Neuronal stem cell (in vitro differentiated cells): ENCODE results near the gene GAS7.

ENCODE experiments used
- DNase-seq: peaks from one replicate; pipeline ENCODE4 v3.0.0-alpha.2; 2013; ENCODE audit warnings: low spot score
- H2AFZ ChIP-seq: one replicate; pipeline ENCODE4 v1.6.1; 2013; ENCODE audit warnings: mild to moderate bottlenecking, low read length, inconsistent platforms
- H2AK5ac ChIP-seq: 2 replicates; pipeline ENCODE4 v1.6.1; 2013; ENCODE audit warnings: low read depth, mild to moderate bottlenecking, inconsistent platforms, low read length, moderate library complexity, mixed read lengths
- H2BK120ac ChIP-seq: 2 replicates; pipeline ENCODE4 v1.6.1; 2013; ENCODE audit warnings: low read depth, mild to moderate bottlenecking, inconsistent platforms, low read length, moderate library complexity, mixed read lengths
- H2BK12ac ChIP-seq: one replicate; pipeline ENCODE4 v1.6.1; 2013; ENCODE audit warnings: low read length, inconsistent platforms
- H2BK15ac ChIP-seq: 2 replicates; pipeline ENCODE4 v1.6.1; 2013; ENCODE audit warnings: mild to moderate bottlenecking, low read length, inconsistent platforms, mixed read lengths
- H2BK5ac ChIP-seq: one replicate; pipeline ENCODE4 v1.6.1; 2013; ENCODE audit warnings: inconsistent platforms, mild to moderate bottlenecking, low read length, moderate library complexity
- H3K14ac ChIP-seq: one replicate; pipeline ENCODE4 v1.6.1; 2013; ENCODE audit warnings: low read length, inconsistent platforms
- H3K18ac ChIP-seq: 2 replicates; pipeline ENCODE4 v1.6.1; 2013; ENCODE audit warnings: low read length, inconsistent platforms
- H3K23ac ChIP-seq: 2 replicates; pipeline ENCODE4 v1.6.1; 2013; ENCODE audit warnings: low read depth, mild to moderate bottlenecking, mixed read lengths, low read length, inconsistent platforms; ENCODE audit not compliant: poor library complexity
- H3K27ac ChIP-seq: replicated peaks from 3 replicates; pipeline ENCODE4 v1.5.1; 2013; ENCODE audit warnings: low read length, inconsistent platforms
- H3K27me3 ChIP-seq, 3 experiments: 2 replicates each; pipeline ENCODE4 v1.6.1; 2013; ENCODE audit warnings: low read length in 3 of 3, mild to moderate bottlenecking in 2 of 3, inconsistent platforms in 1 of 3, low read depth in 1 of 3, mixed read lengths in 1 of 3, moderate library complexity in 1 of 3; ENCODE audit not compliant: control insufficient read depth in 3 of 3, insufficient read depth in 3 of 3
- H3K36me3 ChIP-seq, 2 donors: replicated peaks in 1 of 2; 2 replicates each; pipeline ENCODE4 v1.6.1; 2013; ENCODE audit warnings: low read length in 2 of 2; ENCODE audit not compliant: control insufficient read depth in 2 of 2, insufficient read depth in 2 of 2
- H3K4ac ChIP-seq: 2 replicates; pipeline ENCODE4 v1.6.1; 2013; ENCODE audit warnings: inconsistent platforms, mild to moderate bottlenecking, low read length, moderate library complexity
- H3K4me1 ChIP-seq, 2 donors: 1 replicate in 1 of 2; 2 replicates in 1 of 2; pipeline ENCODE4 v1.6.1; 2013; ENCODE audit warnings: low read length in 2 of 2, low read depth in 1 of 2; ENCODE audit not compliant: control insufficient read depth in 2 of 2, insufficient read depth in 1 of 2
- H3K4me2 ChIP-seq: one replicate; pipeline ENCODE4 v1.6.1; 2013; ENCODE audit warnings: mild to moderate bottlenecking, low read length, inconsistent platforms; ENCODE audit not compliant: insufficient read depth, poor library complexity, severe bottlenecking
- H3K4me3 ChIP-seq, 2 donors: 2 replicates each; pipeline ENCODE4 v1.5.1; 2013; ENCODE audit warnings: low read length in 2 of 2, mild to moderate bottlenecking in 2 of 2, inconsistent platforms in 1 of 2, moderate library complexity in 1 of 2
- H3K79me1 ChIP-seq: one replicate; pipeline ENCODE4 v1.6.1; 2013; ENCODE audit warnings: low read depth, mild to moderate bottlenecking, inconsistent platforms, low read length, moderate library complexity
- H3K9ac ChIP-seq: one replicate; pipeline ENCODE4 v1.6.1; 2013; ENCODE audit warnings: mild to moderate bottlenecking, low read depth, low read length, inconsistent platforms; ENCODE audit not compliant: poor library complexity
- H3K9me3 ChIP-seq, 2 donors: replicated peaks in 1 of 2; 2 replicates each; pipeline versions ENCODE3 to v1.6.1; 2013; ENCODE audit warnings: low read length in 2 of 2, mild to moderate bottlenecking in 2 of 2, inconsistent platforms in 1 of 2, low read depth in 1 of 2, mixed read lengths in 1 of 2, moderate library complexity in 1 of 2; ENCODE audit not compliant: control insufficient read depth in 2 of 2, insufficient read depth in 1 of 2
- H4K8ac ChIP-seq: one replicate; pipeline ENCODE4 v1.6.1; 2013; ENCODE audit warnings: low read depth, mild to moderate bottlenecking, inconsistent platforms, low read length, moderate library complexity
- H4K91ac ChIP-seq: one replicate; pipeline ENCODE4 v1.6.1; 2013; ENCODE audit warnings: low read length, low read depth, mild to moderate bottlenecking, inconsistent platforms; ENCODE audit not compliant: poor library complexity
- WGBS, 2 donors: extraction: QIAGEN DNeasy Blood & Tissue Kit; methylation state at CpG; one replicate each; pipeline ENCODE4 v1.1.7; 2013; ENCODE audit warnings: missing lambda C conversion rate in 2 of 2, mixed read lengths in 1 of 2; ENCODE audit not compliant: insufficient read length in 2 of 2, insufficient replicate concordance in 1 of 2; ENCODE audit errors: extremely low coverage in 2 of 2; 5-methylcytosine and 5-hydroxymethylcytosine counted together

The GAS7 gene

GRCh38 chr17:10166176-10166935 lies 32.0 kb downstream of the GAS7 start:
- no peak overlapping the region for H2AFZ ChIP-seq
- DNase-seq: no peak
- H3K4me2 ChIP-seq: no peak overlapping the region
- WGBS, 2 donors: no CpG with 5 or more reads among the region's 7 CpGs
- H3K9ac ChIP-seq: no peak overlapping the region
- no peak overlapping the region for H2AK5ac ChIP-seq
- H3K18ac ChIP-seq: no peak overlapping the region
- H3K23ac ChIP-seq: no peak overlapping the region
- H2BK12ac ChIP-seq: no peak overlapping the region
- H3K79me1 ChIP-seq: no peaks in the 10 kb centered on the region
- H3K36me3 ChIP-seq: no peaks in the 10 kb centered on the region
- no peak overlapping the region for H3K4me3 ChIP-seq
- H3K4me1 ChIP-seq: no peaks in the 10 kb centered on the region
- no peak overlapping the region for H4K91ac ChIP-seq
- no peak overlapping the region for H2BK120ac ChIP-seq
- H2BK5ac ChIP-seq: no peak overlapping the region
- no peak overlapping the region for H3K14ac ChIP-seq
- no peak overlapping the region for H2BK15ac ChIP-seq
- H3K27ac ChIP-seq: no peak overlapping the region
- no peaks in the 10 kb centered on the region for H3K9me3 ChIP-seq
- no peaks in the 10 kb centered on the region for H3K27me3 ChIP-seq
- no peak overlapping the region for H4K8ac ChIP-seq
- no peak overlapping the region for H3K4ac ChIP-seq

DNA sequence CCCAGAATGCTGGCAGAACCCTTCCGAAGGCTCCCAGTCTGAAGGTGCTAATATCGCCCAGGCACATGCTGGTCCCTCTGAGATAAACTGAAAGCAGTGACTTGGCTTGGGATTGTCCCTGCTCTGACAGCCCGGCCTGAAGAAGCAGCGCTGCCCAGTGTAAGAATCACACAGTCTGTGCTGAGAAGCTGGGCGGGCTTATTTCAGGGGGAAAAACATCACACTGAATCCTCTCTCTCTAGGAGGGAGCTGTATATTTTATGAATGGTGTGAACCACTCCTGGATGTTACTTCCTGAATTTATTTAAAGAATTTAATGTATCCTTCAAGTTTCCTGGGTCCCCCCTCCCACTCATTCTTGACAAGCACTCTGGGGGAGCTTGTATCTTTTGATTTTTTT lies 36.3 kb downstream of the GAS7 start:
- no peak overlapping the region for H4K8ac ChIP-seq
- H3K4ac ChIP-seq: no peak overlapping the region
- no peak overlapping the region for H3K4me3 ChIP-seq
- H3K36me3 ChIP-seq: no peaks in the 10 kb centered on the region
- no peaks in the 10 kb centered on the region for H3K27me3 ChIP-seq
- H4K91ac ChIP-seq: no peak overlapping the region
- H3K14ac ChIP-seq: no peak overlapping the region
- H2AK5ac ChIP-seq: no peak overlapping the region
- no peak overlapping the region for H2BK12ac ChIP-seq
- WGBS, 2 donors: no CpG with 5 or more reads among the region's 5 CpGs
- H3K27ac ChIP-seq: no peak overlapping the region
- no peak overlapping the region for H3K9ac ChIP-seq
- no peaks in the 10 kb centered on the region for H3K79me1 ChIP-seq
- H3K18ac ChIP-seq: no peak overlapping the region
- H2AFZ ChIP-seq: no peak overlapping the region
- no peaks in the 10 kb centered on the region for H3K4me1 ChIP-seq
- no peak overlapping the region for H3K23ac ChIP-seq
- H3K4me2 ChIP-seq: no peak overlapping the region
- no peak for DNase-seq
- H2BK120ac ChIP-seq: no peak overlapping the region
- no peak overlapping the region for H2BK15ac ChIP-seq
- no peak overlapping the region for H2BK5ac ChIP-seq
- H3K9me3 ChIP-seq: no peaks in the 10 kb centered on the region

GRCh38 chr17:10161386-10161785 lies 37.0 kb downstream of the GAS7 start:
- H2BK15ac ChIP-seq: no peak overlapping the region
- no peak for DNase-seq
- no peak overlapping the region for H2BK12ac ChIP-seq
- H2BK5ac ChIP-seq: no peak overlapping the region
- H3K9me3 ChIP-seq: no peaks in the 10 kb centered on the region
- no peak overlapping the region for H3K4ac ChIP-seq
- no peak overlapping the region for H3K27ac ChIP-seq
- no peaks in the 10 kb centered on the region for H3K4me1 ChIP-seq
- H2BK120ac ChIP-seq: no peak overlapping the region
- H4K8ac ChIP-seq: no peak overlapping the region
- no peak overlapping the region for H3K14ac ChIP-seq
- H3K79me1 ChIP-seq: no peaks in the 10 kb centered on the region
- no peaks in the 10 kb centered on the region for H3K36me3 ChIP-seq
- no peak overlapping the region for H4K91ac ChIP-seq
- no peak overlapping the region for H3K18ac ChIP-seq
- no peak overlapping the region for H3K9ac ChIP-seq
- no peaks in the 10 kb centered on the region for H3K27me3 ChIP-seq
- H2AK5ac ChIP-seq: no peak overlapping the region
- H2AFZ ChIP-seq: no peak overlapping the region
- no peak overlapping the region for H3K23ac ChIP-seq
- no peak overlapping the region for H3K4me3 ChIP-seq
- no CpG with 5 or more reads among the region's 5 CpGs for WGBS, 2 donors
- no peak overlapping the region for H3K4me2 ChIP-seq

- Histone ChIP-seq H3K27me3 (no peaks in the 10 kb centered on the region), H2BK5ac (no peak overlapping the region), H2AFZ (no peak overlapping the region), H3K4me2 (no peak overlapping the region), H3K23ac (no peak overlapping the region), H3K4me3 (no peak overlapping the region), H3K14ac (peak overlapping the region; percentile 90), H3K79me1 (no peaks in the 10 kb centered on the region), H3K9ac (no peak overlapping the region), H3K27ac (no peak overlapping the region), H4K8ac (no peak overlapping the region), H3K4me1 (no peaks in the 10 kb centered on the region), H2BK120ac (no peak overlapping the region), H2BK15ac (no peak overlapping the region), H2AK5ac (no peak overlapping the region), H3K18ac (peak overlapping the region; percentile 36), H3K9me3 (no peaks in the 10 kb centered on the region), H3K4ac (no peak overlapping the region), H2BK12ac (no peak overlapping the region), H4K91ac (no peak overlapping the region), H3K36me3 (no peaks in the 10 kb centered on the region)
- WGBS, 2 donors: no CpG with 5 or more reads among the region's 11 CpGs
- no peak for DNase-seq
Observed at GRCh38 chr17:10156948-10157607, 41.3 kb downstream of the GAS7 start.
